ENCODE data around the gene TFAP2E. TPM values are rescaled to one million over a fixed set of nuclear protein-coding genes. Genes with fewer than 3 reads are reported as not detected.

The TFAP2E gene
- total RNA-seq, 3 donors from 2014 or later (not counting 1 experiment from before 2014, with no cell fraction given), result 6.6 to 7.3 (median 6.9) TPM

DNA sequence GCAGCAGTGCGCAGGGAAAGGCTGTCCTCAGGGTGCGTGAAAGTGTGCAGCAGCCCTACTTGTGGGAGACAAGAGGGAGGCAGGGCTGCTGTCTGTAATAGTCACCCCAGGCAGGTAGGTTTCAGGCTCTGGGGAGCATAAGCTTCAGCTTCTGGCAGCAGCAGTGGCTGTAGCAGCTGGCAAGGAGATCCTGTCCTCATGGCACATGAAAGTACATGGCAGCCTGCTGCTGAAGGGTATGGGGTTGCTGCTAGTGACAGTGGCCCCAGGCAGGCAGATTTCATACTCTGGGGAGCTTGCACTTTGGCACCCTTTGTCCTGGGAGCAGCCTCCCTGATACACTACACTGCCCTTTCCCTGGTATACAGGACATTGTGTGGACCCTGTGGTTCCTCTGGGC, 42.2 kb upstream of the TFAP2E start:
- Histone ChIP-seq H3K4me1 (ENCODE audit: control insufficient read depth, insufficient read depth, low read length) (no peaks in the 10 kb centered on the region), H3K27ac (ENCODE audit: low read length) (no peak overlapping the region), H3K27me3 (ENCODE audit: control insufficient read depth, insufficient read depth, low read length) (no peaks in the 10 kb centered on the region), H3K4me3 (ENCODE audit: low read length) (no peak overlapping the region), H3K9me3 (ENCODE audit: control insufficient read depth, insufficient read depth, low read length) (peaks cover 12% of the 10 kb centered on the region), H3K36me3 (ENCODE audit: control insufficient read depth, insufficient read depth, low read length) (peaks cover 16% of the 10 kb centered on the region)
- H3K4me1 Mint-ChIP-seq, result peaks cover 9 to 15% of the 10 kb centered on the region in 2 donors
- WGBS (ENCODE audit: insufficient coverage), result 98% methylated on average over 2 of the region's 2 CpGs
- no peak for DNase-seq
- TF ChIP-seq, protein P1, sequence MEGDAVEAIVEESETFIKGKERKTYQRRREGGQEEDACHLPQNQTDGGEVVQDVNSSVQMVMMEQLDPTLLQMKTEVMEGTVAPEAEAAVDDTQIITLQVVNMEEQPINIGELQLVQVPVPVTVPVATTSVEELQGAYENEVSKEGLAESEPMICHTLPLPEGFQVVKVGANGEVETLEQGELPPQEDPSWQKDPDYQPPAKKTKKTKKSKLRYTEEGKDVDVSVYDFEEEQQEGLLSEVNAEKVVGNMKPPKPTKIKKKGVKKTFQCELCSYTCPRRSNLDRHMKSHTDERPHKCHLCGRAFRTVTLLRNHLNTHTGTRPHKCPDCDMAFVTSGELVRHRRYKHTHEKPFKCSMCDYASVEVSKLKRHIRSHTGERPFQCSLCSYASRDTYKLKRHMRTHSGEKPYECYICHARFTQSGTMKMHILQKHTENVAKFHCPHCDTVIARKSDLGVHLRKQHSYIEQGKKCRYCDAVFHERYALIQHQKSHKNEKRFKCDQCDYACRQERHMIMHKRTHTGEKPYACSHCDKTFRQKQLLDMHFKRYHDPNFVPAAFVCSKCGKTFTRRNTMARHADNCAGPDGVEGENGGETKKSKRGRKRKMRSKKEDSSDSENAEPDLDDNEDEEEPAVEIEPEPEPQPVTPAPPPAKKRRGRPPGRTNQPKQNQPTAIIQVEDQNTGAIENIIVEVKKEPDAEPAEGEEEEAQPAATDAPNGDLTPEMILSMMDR (IDR thresholded peaks at IDR 0.05), result no peak
- intact Hi-C loops (cut with micrococcal nuclease), result no loop called here
- H3K9me3 Mint-ChIP-seq, result peaks cover 3 to 4% of the 10 kb centered on the region in 2 donors
- H3K36me3 Mint-ChIP-seq, result peaks cover 18% of the 10 kb centered on the region
- H3K27me3 Mint-ChIP-seq (ENCODE audit: low read depth in 2 of 2), result no peaks in the 10 kb centered on the region
- no peak for ATAC-seq
- no peak overlapping the region for H3K4me3 Mint-ChIP-seq
- H3K27ac Mint-ChIP-seq, result no peak overlapping the region

DNA sequence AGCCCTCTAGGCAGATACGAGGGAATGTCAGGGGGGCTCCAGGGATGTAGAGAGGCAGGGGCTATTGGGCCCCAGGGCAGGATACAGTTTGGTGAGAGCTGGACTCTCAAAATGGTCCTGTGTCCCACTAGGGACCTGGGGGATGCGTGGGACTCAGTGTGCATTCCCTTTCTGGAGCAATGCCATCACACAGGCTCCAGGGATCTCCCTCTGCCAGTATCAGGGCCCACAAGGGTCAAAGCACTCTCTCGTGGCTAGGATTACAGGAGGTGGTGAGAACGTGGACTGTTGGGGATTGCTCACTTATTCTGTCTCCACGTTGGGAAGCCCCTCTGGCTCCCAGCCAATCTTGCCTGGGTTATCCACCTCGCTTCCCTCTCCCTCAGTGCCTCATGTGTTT, 41.7 kb upstream of the TFAP2E start:
- Mint-ChIP-seq H3K4me1 (peaks cover 13 to 19% of the 10 kb centered on the region in 2 donors), H3K4me3 (no peak overlapping the region), H3K27ac (no peak overlapping the region), H3K27me3 (ENCODE audit: low read depth in 2 of 2) (no peaks in the 10 kb centered on the region), H3K9me3 (peaks cover 3 to 4% of the 10 kb centered on the region in 2 donors), H3K36me3 (peaks cover 18% of the 10 kb centered on the region)
- H3K9me3 ChIP-seq (ENCODE audit: control insufficient read depth, insufficient read depth, low read length), result peaks cover 12% of the 10 kb centered on the region
- DNase-seq (no peak), ATAC-seq (no peak)
- no peak overlapping the region for H3K27ac ChIP-seq (ENCODE audit: low read length)
- intact Hi-C loops (cut with micrococcal nuclease), result no loop called here
- no peaks in the 10 kb centered on the region for H3K4me1 ChIP-seq (ENCODE audit: control insufficient read depth, insufficient read depth, low read length)
- TF ChIP-seq, protein P1 (IDR thresholded peaks at IDR 0.05), result no peak
- no peak overlapping the region for H3K4me3 ChIP-seq (ENCODE audit: low read length)
- H3K36me3 ChIP-seq (ENCODE audit: control insufficient read depth, insufficient read depth, low read length), result peaks cover 19% of the 10 kb centered on the region
- H3K27me3 ChIP-seq (ENCODE audit: control insufficient read depth, insufficient read depth, low read length), result no peaks in the 10 kb centered on the region
- WGBS (ENCODE audit: insufficient coverage), result 97% methylated on average over 6 of the region's 6 CpGs

DNA sequence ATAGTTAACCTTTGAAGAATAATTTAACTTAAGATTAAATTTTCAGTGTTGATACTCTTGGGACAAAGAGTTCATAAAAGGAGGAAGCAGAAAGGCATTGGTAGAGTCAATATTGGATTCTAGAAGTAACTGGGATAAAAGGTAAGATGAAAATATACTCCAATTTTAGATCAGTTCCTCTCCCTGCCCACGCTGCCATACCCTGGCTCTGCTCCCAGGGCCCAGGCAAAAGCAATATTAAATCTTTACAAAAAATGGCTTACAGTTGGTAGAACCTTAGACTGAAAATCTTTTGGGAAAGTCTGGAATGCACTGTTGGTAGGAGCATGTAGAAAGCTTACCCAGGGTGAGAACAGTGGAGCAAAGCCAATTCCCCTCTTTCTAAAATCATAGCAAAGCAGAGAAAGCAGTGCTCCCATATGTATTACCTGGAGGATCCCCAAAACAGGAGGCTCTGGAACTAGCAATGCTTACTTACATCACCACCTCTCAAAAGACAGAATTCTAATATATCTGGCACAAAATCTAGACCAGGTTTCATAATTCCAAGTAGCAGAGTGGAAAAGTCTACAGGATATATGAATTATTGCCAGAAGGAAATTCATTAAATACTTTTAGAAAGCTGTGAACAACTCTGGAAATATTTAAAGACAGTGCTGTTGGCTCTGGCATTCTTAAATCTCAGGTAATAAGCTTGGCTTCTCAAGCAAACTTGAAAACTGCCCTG, 40.5 kb upstream of the TFAP2E start:
- H3K4me1 Mint-ChIP-seq, result peaks cover 23 to 29% of the 10 kb centered on the region in 2 donors
- H3K27me3 Mint-ChIP-seq (ENCODE audit: low read depth in 2 of 2), result no peaks in the 10 kb centered on the region
- TF ChIP-seq, protein P1 (IDR thresholded peaks at IDR 0.05), result no peak
- DNase-seq, result no peak
- Histone ChIP-seq H3K27ac (ENCODE audit: low read length) (no peak overlapping the region), H3K4me1 (ENCODE audit: control insufficient read depth, insufficient read depth, low read length) (no peaks in the 10 kb centered on the region), H3K27me3 (ENCODE audit: control insufficient read depth, insufficient read depth, low read length) (no peaks in the 10 kb centered on the region), H3K9me3 (ENCODE audit: control insufficient read depth, insufficient read depth, low read length) (peaks cover 12% of the 10 kb centered on the region), H3K36me3 (ENCODE audit: control insufficient read depth, insufficient read depth, low read length) (peaks cover 19% of the 10 kb centered on the region), H3K4me3 (ENCODE audit: low read length) (no peak overlapping the region)
- no peak overlapping the region for H3K27ac Mint-ChIP-seq
- H3K9me3 Mint-ChIP-seq, result peaks cover 3 to 4% of the 10 kb centered on the region in 2 donors
- WGBS (ENCODE audit: insufficient coverage), result no CpG with 5 or more reads among the region's 1 CpG
- peaks cover 18% of the 10 kb centered on the region for H3K36me3 Mint-ChIP-seq
- no peak for ATAC-seq
- intact Hi-C loops (cut with micrococcal nuclease), result no loop called here
- H3K4me3 Mint-ChIP-seq, result no peak overlapping the region

DNA sequence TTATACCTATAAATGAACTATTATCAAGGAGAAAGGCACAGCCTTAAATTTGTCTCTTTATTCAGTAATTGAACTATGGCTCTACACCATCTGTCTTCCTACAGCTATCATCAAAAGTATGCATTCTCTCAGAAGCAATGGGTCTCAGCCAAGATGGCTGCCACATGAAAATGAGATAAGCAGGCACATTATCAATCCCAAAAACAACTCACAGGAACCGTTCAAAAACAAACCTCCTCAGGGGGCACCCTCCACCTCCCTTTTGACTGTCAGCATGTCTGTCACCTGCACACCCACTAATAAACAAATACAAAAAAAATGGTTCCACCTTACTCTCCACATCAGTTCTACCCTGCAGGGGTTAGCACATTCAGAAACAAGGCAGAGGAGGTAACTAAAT, 39.5 kb upstream of the TFAP2E start:
- Mint-ChIP-seq H3K4me1 (peaks cover 30 to 31% of the 10 kb centered on the region in 2 donors), H3K4me3 (no peak overlapping the region), H3K27ac (no peak overlapping the region), H3K36me3 (peaks cover 18% of the 10 kb centered on the region), H3K27me3 (ENCODE audit: low read depth in 2 of 2) (no peaks in the 10 kb centered on the region), H3K9me3 (peaks cover 3 to 4% of the 10 kb centered on the region in 2 donors)
- TF ChIP-seq, protein P1 (IDR thresholded peaks at IDR 0.05), result no peak
- Histone ChIP-seq H3K4me1 (ENCODE audit: control insufficient read depth, insufficient read depth, low read length) (peaks cover 4% of the 10 kb centered on the region), H3K4me3 (ENCODE audit: low read length) (no peak overlapping the region), H3K27me3 (ENCODE audit: control insufficient read depth, insufficient read depth, low read length) (no peaks in the 10 kb centered on the region), H3K36me3 (ENCODE audit: control insufficient read depth, insufficient read depth, low read length) (peaks cover 19% of the 10 kb centered on the region), H3K27ac (ENCODE audit: low read length) (no peak overlapping the region), H3K9me3 (ENCODE audit: control insufficient read depth, insufficient read depth, low read length) (peaks cover 12% of the 10 kb centered on the region)
- no peak for ATAC-seq
- intact Hi-C loops (cut with micrococcal nuclease), result no loop called here
- DNase-seq, result no peak
- WGBS (ENCODE audit: insufficient coverage), result 73% methylated on average over 1 of the region's 1 CpG

Measured in natural killer cell (primary cell).